ENCODE results near the gene UNC80.
A peak's percentile ranks its signal among the peaks of the same experiment; 100 is the strongest.

UNC80 gene

GRCh38 chr2:209823484-209823883 is 51.9 kb downstream of the UNC80 start:
- H3K4me3 ChIP-seq (ENCODE audit: low read length) = no peak overlapping the region
- TF ChIP-seq CTCF (IDR thresholded peaks at IDR 0.05; ENCODE audit: insufficient read depth, low read depth, low read length, missing control alignments) = no peak

GRCh38 chr2:209824391-209824790 is 52.8 kb downstream of the UNC80 start:
- no peak for DNase-seq (ENCODE audit: low read depth)
- H3K4me3 ChIP-seq (ENCODE audit: low read length) = no peak overlapping the region
- no peak for TF ChIP-seq CTCF (IDR thresholded peaks at IDR 0.05; ENCODE audit: insufficient read depth, low read depth, low read length, missing control alignments)

More at GRCh38 chr2:209823484-209823883, 51.9 kb downstream of the UNC80 start:
- DNase-seq (ENCODE audit: low read depth) = no peak

- peak; percentile 2 for DNase-seq (ENCODE audit: low read depth)
- H3K4me3 ChIP-seq (ENCODE audit: low read length) = no peak overlapping the region
- TF ChIP-seq CTCF (IDR thresholded peaks at IDR 0.05; ENCODE audit: insufficient read depth, low read depth, low read length, missing control alignments) = no peak
Measured at GRCh38 chr2:209830722-209831465, 59.3 kb downstream of the UNC80 start.

GRCh38 chr2:209834767-209835166 is 63.1 kb downstream of the UNC80 start:
- no peak overlapping the region for H3K4me3 ChIP-seq (ENCODE audit: low read length)
- TF ChIP-seq CTCF (IDR thresholded peaks at IDR 0.05; ENCODE audit: insufficient read depth, low read depth, low read length, missing control alignments) = no peak
- no peak for DNase-seq (ENCODE audit: low read depth)

- no peak for DNase-seq (ENCODE audit: low read depth)
- TF ChIP-seq CTCF (IDR thresholded peaks at IDR 0.05; ENCODE audit: insufficient read depth, low read depth, low read length, missing control alignments) = no peak
- no peak overlapping the region for H3K4me3 ChIP-seq (ENCODE audit: low read length)
Measured at GRCh38 chr2:209840434-209840833, 68.8 kb downstream of the UNC80 start.

GRCh38 chr2:209845666-209846065 is 74.0 kb downstream of the UNC80 start:
- peak; percentile 20 for DNase-seq (ENCODE audit: low read depth)
- no peak for TF ChIP-seq CTCF (IDR thresholded peaks at IDR 0.05; ENCODE audit: insufficient read depth, low read depth, low read length, missing control alignments)
- H3K4me3 ChIP-seq (ENCODE audit: low read length) = no peak overlapping the region

Measured in epithelial cell of esophagus (primary cell).